IPS DF 6.9 (cell line): ENCODE results near the gene MOB2.

Experiments
- DNase-seq: peaks from one replicate; pipeline ENCODE4 v3.0.0-alpha.2; 2013; ENCODE audit warnings: low read depth, low spot score
- H3K27ac ChIP-seq: one replicate; pipeline ENCODE4 v1.5.1; 2013; ENCODE audit warnings: low read length, control low read depth
- H3K27me3 ChIP-seq: 2 replicates; pipeline ENCODE4 v1.6.1; 2013; ENCODE audit warnings: mild to moderate bottlenecking, low read length; ENCODE audit not compliant: control insufficient read depth, insufficient read depth
- H3K36me3 ChIP-seq: 2 replicates; pipeline ENCODE4 v1.6.1; 2013; ENCODE audit warnings: low read length; ENCODE audit not compliant: control insufficient read depth, insufficient read depth
- H3K4me1 ChIP-seq: 2 replicates; pipeline ENCODE4 v1.6.1; 2013; ENCODE audit warnings: low read length; ENCODE audit not compliant: control insufficient read depth, insufficient read depth
- H3K4me3 ChIP-seq: 2 replicates; pipeline ENCODE4 v1.5.1; 2013; ENCODE audit warnings: mild to moderate bottlenecking, low read length
- H3K9me3 ChIP-seq: 2 replicates; pipeline ENCODE4 v1.6.1; 2013; ENCODE audit warnings: low read length, inconsistent platforms; ENCODE audit not compliant: control insufficient read depth, insufficient read depth
- WGBS: extraction: QIAGEN DNeasy Blood & Tissue Kit; methylation state at CpG from one replicate; pipeline ENCODE4 v1.1.7; 2013; ENCODE audit warnings: mixed read lengths, missing lambda C conversion rate; ENCODE audit not compliant: insufficient read length, insufficient coverage; 5-methylcytosine and 5-hydroxymethylcytosine counted together

Gene MOB2

GRCh38 chr11:1485504-1485885 is 1.1 kb downstream of the MOB2 start:
- Histone ChIP-seq H3K27me3 (no peaks in the 10 kb centered on the region), H3K9me3 (no peaks in the 10 kb centered on the region), H3K4me1 (peaks cover 5% of the 10 kb centered on the region; the same call in 1 of the 2 replicates), H3K4me3 (no peak overlapping the region), H3K27ac (no peak overlapping the region), H3K36me3 (no peaks in the 10 kb centered on the region; the same call in 1 of the 2 replicates)
- DNase-seq = no peak
- WGBS = no CpG with 5 or more reads among the region's 17 CpGs

GRCh38 chr11:1484695-1485503 is 1.7 kb downstream of the MOB2 start:
- H3K9me3 ChIP-seq = no peaks in the 10 kb centered on the region
- WGBS = no CpG with 5 or more reads among the region's 20 CpGs
- H3K4me1 ChIP-seq = peaks cover 5% of the 10 kb centered on the region; the same call in 1 of the 2 replicates
- no peak overlapping the region for H3K27ac ChIP-seq
- no peaks in the 10 kb centered on the region for H3K27me3 ChIP-seq
- no peak for DNase-seq
- H3K4me3 ChIP-seq = no peak overlapping the region
- no peaks in the 10 kb centered on the region; the same call in 1 of the 2 replicates for H3K36me3 ChIP-seq

GRCh38 chr11:1484061-1484671 is 2.4 kb downstream of the MOB2 start:
- Histone ChIP-seq H3K9me3 (no peaks in the 10 kb centered on the region), H3K27me3 (no peaks in the 10 kb centered on the region), H3K36me3 (no peaks in the 10 kb centered on the region; the same call in 1 of the 2 replicates), H3K27ac (no peak overlapping the region), H3K4me1 (peaks cover 5% of the 10 kb centered on the region; the same call in 1 of the 2 replicates), H3K4me3 (no peak overlapping the region)
- DNase-seq = no peak
- WGBS = no CpG with 5 or more reads among the region's 17 CpGs

GRCh38 chr11:1483445-1483961 is 3.1 kb downstream of the MOB2 start:
- Histone ChIP-seq H3K4me1 (peaks cover 5% of the 10 kb centered on the region; the same call in 1 of the 2 replicates), H3K9me3 (no peaks in the 10 kb centered on the region), H3K27ac (no peak overlapping the region), H3K36me3 (no peaks in the 10 kb centered on the region; the same call in 1 of the 2 replicates), H3K27me3 (no peaks in the 10 kb centered on the region), H3K4me3 (no peak overlapping the region)
- no peak for DNase-seq
- WGBS = no CpG with 5 or more reads among the region's 6 CpGs

- Histone ChIP-seq H3K27me3 (no peaks in the 10 kb centered on the region), H3K4me1 (peaks cover 5% of the 10 kb centered on the region; the same call in 1 of the 2 replicates), H3K36me3 (no peaks in the 10 kb centered on the region; the same call in 1 of the 2 replicates), H3K9me3 (no peaks in the 10 kb centered on the region), H3K27ac (no peak overlapping the region), H3K4me3 (no peak overlapping the region)
- DNase-seq = no peak
- no CpG with 5 or more reads among the region's 32 CpGs for WGBS
These were observed 3.8 kb downstream of the MOB2 start for GRCh38 chr11:1482581-1483444.

GRCh38 chr11:1481861-1482441 is 4.6 kb downstream of the MOB2 start:
- Histone ChIP-seq H3K27ac (no peak overlapping the region), H3K36me3 (no peaks in the 10 kb centered on the region; the same call in 1 of the 2 replicates), H3K4me1 (peaks cover 3% of the 10 kb centered on the region; the same call in 1 of the 2 replicates), H3K4me3 (no peak overlapping the region), H3K27me3 (no peaks in the 10 kb centered on the region), H3K9me3 (no peaks in the 10 kb centered on the region)
- WGBS = no CpG with 5 or more reads among the region's 16 CpGs
- no peak for DNase-seq

GRCh38 chr11:1481483-1481825 is 5.1 kb downstream of the MOB2 start:
- DNase-seq = no peak
- Histone ChIP-seq H3K4me1 (peaks cover 3% of the 10 kb centered on the region; the same call in 1 of the 2 replicates), H3K9me3 (no peaks in the 10 kb centered on the region), H3K27ac (no peak overlapping the region), H3K27me3 (no peaks in the 10 kb centered on the region), H3K36me3 (no peaks in the 10 kb centered on the region; the same call in 1 of the 2 replicates), H3K4me3 (no peak overlapping the region)
- WGBS = no CpG with 5 or more reads among the region's 2 CpGs

- WGBS = no CpG with 5 or more reads among the region's 36 CpGs
- Histone ChIP-seq H3K27ac (no peak overlapping the region), H3K36me3 (no peaks in the 10 kb centered on the region), H3K4me3 (no peak overlapping the region), H3K27me3 (no peaks in the 10 kb centered on the region), H3K4me1 (no peaks in the 10 kb centered on the region), H3K9me3 (no peaks in the 10 kb centered on the region)
- DNase-seq = no peak
These were observed 5.8 kb downstream of the MOB2 start for GRCh38 chr11:1480555-1481482.

GRCh38 chr11:1480191-1480554 is 6.4 kb downstream of the MOB2 start:
- no peaks in the 10 kb centered on the region for H3K27me3 ChIP-seq
- H3K36me3 ChIP-seq = no peaks in the 10 kb centered on the region
- no peak overlapping the region for H3K27ac ChIP-seq
- H3K4me3 ChIP-seq = no peak overlapping the region
- no peak for DNase-seq
- no CpG with 5 or more reads among the region's 13 CpGs for WGBS
- H3K4me1 ChIP-seq = no peaks in the 10 kb centered on the region
- no peaks in the 10 kb centered on the region for H3K9me3 ChIP-seq
